GM15510 (cell line): ENCODE results near the gene GPC6.

ENCODE experiments used
- POLR2A ChIP-seq: IDR thresholded peaks from 3 replicates; pipeline ENCODE4 v1.6.1; 2011; ENCODE audit warnings: borderline replicate concordance; ENCODE audit not compliant: insufficient read length; ENCODE audit errors: extremely low read depth

GPC6 gene

GRCh38 chr13:93736909-93737308, 510.3 kb downstream of the GPC6 start:
- no peak for TF ChIP-seq POLR2A

GRCh38 chr13:93740334-93740733, 513.7 kb downstream of the GPC6 start:
- TF ChIP-seq POLR2A: no peak

- TF ChIP-seq POLR2A: no peak
Measured at GRCh38 chr13:93744033-93744432, 517.4 kb downstream of the GPC6 start.

- no peak for TF ChIP-seq POLR2A
Measured at GRCh38 chr13:93744886-93745285, 518.3 kb downstream of the GPC6 start.

DNA sequence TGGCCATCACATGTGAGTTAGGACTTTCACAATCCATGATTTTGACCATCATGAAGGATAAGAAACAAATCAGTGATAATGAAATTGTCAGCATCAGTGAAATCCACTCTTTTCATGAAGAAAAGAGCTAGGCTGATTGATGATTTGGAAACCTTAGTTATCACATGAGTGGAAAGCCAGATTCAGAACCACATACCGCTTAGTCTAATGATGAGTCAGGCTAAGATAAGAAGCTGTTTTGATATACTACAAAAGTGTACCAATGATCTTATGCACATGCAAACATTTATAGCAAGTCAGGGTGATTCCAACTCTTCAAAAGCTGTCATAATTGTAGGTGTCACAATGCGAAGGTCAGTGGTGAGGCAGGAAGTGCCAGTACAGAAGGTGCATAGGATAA, 519.3 kb downstream of the GPC6 start:
- TF ChIP-seq POLR2A: no peak

DNA sequence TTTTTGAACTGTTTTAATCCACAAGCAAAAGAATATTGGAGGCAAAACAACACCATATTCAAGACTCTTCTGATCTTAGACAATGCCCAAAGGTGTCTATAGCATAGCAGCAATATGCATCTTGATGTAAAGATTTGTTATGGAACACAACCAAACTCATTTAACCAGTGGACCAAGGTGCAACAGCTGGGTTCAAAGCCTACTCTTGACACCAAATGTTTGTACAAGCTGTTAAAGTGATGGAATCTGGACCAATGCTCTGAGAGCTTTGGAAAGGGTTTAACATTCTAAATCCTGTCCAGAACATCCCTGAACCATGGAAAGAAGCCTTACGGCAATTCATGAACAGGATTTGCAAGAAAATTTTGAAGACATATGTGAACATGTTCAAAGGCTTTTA, 520.0 kb downstream of the GPC6 start:
- no peak for TF ChIP-seq POLR2A

- TF ChIP-seq POLR2A: no peak
Measured at GRCh38 chr13:93750676-93751075, 524.1 kb downstream of the GPC6 start.

GRCh38 chr13:93751117-93751516, 524.5 kb downstream of the GPC6 start:
- TF ChIP-seq POLR2A: no peak

GRCh38 chr13:93752541-93752940, 525.9 kb downstream of the GPC6 start:
- no peak for TF ChIP-seq POLR2A

DNA sequence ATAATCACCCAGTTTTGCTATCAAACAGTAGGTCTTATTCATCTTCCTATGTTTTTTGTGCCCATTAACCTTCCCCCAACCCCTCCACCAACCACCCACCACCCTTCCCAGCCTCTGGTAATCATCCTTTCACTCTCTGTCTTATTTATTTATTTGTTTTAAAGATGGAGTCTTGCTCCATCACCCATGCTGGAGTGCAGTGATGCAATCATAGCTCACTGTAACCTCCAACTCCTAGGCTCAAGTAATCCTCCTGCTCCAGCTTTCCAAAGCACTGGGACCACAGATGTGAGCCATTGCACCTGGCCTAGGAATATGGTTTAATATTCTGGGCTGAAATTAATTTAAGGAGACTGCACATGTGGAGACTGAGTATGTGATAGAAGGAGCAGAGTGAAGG, 527.0 kb downstream of the GPC6 start:
- TF ChIP-seq POLR2A: no peak

DNA sequence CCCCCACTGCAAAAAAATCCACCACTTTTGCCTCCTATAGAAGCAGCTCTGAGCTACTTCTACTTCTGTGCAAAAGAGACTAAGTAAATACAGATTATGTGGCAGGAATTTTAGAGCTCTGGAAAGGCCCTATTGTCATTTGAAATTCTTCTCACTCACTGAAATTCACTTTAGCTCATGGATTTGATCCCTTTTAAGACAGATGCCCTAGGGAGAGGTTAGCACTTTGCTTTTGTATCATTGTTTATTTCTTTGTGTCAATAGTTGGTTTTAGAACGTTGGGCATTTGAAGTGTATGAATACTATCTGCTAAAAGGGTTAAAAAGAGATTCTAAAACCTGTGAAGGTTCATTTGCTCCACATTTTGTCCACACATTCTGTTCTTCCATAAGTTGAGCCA, 528.7 kb downstream of the GPC6 start:
- TF ChIP-seq POLR2A: no peak

DNA sequence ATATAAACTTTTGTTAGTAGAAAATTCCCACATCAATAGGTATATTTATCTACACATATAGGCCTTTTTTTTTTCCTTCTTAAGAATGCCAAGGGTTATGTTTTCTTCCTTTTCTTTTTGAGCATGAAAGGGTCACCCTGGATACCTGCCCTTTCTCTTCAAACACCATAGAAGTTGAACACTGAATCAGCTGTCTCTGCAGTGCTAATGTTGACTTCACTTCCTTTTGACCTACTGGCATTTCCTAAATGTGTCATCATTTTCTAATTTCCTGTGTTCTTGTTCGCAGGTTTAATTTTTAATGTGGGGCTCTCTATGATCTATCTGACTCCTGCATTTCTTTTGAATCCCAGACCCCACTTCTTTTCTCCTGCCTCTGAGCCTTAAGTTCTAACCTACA, 532.0 kb downstream of the GPC6 start:
- TF ChIP-seq POLR2A: no peak

GRCh38 chr13:93762708-93763426, 536.3 kb downstream of the GPC6 start:
- no peak for TF ChIP-seq POLR2A

DNA sequence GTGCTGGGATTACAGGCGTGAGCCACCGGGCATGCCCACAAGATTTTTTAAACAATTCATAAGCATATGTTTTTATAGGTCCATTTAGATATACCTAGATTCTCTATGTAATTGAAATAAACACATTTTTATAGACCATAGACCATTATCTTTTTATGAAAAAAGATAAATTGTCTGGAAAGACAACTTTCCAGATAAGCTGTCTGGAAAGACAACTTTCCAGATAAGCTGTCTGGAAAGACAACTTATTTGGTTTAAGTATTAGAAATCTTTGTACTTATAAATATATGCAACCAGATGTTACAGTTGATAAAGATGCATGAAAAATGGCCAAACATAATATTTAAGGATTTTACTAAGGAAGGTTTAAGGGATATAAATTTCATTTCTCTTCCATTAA, 538.5 kb downstream of the GPC6 start:
- no peak for TF ChIP-seq POLR2A

DNA sequence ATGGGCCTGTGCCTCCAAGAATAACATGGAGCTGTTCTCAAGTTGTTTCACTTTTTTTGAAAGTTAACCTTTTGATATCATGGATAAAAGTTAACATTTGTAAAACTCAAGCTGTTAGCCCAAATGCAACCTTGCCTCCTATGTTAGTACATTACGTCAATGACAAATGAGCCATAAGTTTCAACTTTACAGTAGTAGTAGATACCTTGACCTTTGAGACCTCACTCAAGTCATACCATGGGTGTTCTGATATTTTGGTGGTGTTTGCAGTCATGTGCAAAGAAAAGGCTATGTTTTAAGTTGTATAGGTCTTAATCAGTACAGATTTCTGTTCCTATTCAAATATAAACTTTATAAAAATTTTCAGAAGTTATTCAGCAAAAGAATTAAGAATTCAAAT, 539.2 kb downstream of the GPC6 start:
- TF ChIP-seq POLR2A: no peak

DNA sequence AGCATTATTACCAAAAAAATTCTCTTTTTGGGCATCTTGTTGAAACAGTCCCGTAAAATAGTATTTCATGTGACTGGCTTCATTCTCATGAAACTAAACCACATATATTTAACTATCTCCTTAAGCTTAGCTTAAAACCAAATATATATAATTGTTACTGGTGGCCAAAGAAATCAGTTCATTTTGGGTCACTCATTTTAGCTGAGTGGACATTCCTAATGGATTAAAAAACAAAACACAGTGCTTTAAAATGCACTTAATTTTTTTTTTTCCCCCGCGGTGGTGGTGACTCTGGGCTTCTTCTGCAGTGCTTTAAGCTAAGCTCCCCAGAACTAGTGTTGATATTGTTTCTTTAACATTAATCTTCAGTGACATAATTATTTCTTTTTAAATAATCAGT, 540.1 kb downstream of the GPC6 start:
- TF ChIP-seq POLR2A: no peak
